Stimulated activated CD8-positive, alpha-beta memory T cell treated with anti-CD3 and anti-CD28 coated beads, Interleukin-7, amount 100 ng/mL, for 48 hours (primary cell): ENCODE results near the gene CTDSP1.

Experiments
- DNase-seq, 2 donors: peaks; one replicate each; pipeline ENCODE4 v3.0.0-alpha.2; 2020; ENCODE audit warnings: low read depth in 1 of 2; ENCODE audit errors: extremely low read depth in 1 of 2

The CTDSP1 gene

DNA sequence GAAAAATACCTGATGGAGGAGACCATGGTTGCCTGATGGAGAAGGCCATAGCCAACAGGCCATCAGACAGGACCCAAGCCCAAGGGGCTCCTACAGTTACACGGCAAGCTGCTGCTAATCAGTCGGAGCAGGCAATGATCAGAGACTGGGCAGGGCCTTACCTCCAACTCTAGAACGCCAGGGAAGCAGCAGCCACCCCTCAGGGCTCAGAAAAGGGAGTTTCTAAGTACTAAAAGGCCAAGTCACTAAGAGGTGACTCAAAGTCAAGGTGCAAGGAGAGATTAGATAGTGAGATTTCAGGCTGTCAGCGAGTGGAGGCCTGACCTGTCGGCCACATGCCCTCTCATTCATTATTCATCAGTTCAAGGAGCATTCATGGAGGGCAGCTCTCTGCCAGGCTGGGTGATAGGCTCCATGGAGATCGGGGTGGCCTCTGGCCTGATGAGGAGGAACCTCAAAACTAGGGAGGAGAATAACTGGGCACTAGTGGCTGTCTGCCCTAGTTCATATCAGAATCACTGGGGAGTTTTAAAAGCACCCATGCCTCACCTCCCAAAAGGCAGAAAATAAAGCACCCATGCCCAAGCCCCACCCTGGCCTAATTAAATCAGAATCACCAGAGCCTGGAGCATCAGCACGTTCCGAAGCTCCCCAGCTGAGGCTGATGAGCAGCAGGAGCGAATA lies 22.9 kb downstream of the CTDSP1 start:
- DNase-seq, result no peak

DNA sequence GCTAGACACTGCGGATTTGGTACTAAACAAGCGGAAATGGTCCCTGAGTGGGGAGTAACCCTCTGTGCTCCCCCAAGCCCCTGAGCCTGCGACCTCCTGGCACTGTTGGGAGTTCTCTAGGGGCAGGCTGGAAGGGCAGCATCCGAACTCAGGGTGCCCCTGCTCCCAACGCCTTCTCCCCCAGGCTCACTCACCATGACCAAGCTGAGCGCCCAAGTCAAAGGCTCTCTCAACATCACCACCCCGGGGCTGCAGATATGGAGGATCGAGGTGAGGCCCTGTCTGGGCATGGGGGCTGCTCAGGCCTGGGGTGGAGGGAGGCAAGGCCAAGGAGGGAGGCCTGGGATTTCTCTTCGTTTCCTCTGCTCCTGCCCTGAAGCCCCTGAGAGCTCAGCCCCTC lies 23.9 kb downstream of the CTDSP1 start:
- no peak for DNase-seq

DNA sequence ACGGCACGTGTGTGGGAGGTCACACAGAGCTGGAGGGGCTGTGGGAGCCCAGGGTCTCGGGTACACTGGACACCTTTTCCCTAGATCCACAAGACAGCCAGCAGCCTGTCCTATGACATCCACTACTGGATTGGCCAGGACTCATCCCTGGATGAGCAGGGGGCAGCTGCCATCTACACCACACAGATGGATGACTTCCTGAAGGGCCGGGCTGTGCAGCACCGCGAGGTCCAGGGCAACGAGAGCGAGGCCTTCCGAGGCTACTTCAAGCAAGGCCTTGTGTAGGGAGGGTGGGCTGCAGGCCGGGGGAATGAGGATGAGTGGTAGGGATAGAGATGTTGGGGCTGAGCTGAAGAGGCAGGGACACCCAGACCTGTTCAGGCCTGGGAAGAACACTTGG lies 25.9 kb downstream of the CTDSP1 start:
- DNase-seq, result no peak

DNA sequence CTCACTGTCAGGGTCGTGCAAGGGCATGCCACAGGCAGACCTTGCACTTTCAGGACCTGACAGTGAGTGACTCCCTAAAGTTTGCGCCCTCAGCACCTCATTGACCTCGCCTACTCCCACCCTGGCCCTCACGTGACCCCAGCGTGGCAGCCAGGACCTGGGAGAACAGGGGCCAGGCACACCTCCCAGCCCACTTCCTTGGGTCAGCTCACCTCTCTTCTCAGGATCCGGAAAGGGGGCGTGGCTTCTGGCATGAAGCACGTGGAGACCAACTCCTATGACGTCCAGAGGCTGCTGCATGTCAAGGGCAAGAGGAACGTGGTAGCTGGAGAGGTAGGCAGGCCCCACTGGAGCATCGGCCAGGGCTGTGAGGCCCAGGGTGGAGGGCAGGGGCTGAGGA lies 28.1 kb downstream of the CTDSP1 start:
- no peak for DNase-seq

DNA sequence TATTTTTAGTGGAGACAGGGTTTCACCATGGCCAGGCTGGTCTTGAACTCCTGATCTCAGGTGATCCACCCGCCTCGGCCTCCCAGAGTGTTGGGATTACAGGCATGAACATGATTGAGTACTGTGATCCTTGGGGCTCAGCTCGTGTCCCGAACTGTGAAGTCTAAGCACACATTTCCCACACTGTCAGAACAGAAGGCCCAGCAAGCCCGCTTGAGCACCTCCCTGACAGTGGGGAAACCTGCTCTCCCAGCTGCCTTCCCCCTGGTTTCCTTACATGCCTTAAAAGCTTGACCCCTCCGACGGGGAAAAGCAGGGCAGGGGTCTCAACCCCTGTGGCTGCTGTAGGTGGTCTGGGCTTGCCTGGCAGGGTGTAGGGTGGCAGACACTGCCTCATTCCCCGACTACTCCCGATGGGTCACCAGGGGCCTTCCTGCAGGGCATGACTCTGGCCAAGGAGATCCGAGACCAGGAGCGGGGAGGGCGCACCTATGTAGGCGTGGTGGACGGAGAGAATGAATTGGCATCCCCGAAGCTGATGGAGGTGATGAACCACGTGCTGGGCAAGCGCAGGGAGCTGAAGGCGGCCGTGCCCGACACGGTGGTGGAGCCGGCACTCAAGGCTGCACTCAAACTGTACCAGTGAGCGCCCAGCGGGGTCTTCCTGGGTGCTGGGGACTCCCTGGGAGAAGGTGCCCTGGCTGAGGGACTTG lies 29.3 kb downstream of the CTDSP1 start:
- DNase-seq, result no peak

DNA sequence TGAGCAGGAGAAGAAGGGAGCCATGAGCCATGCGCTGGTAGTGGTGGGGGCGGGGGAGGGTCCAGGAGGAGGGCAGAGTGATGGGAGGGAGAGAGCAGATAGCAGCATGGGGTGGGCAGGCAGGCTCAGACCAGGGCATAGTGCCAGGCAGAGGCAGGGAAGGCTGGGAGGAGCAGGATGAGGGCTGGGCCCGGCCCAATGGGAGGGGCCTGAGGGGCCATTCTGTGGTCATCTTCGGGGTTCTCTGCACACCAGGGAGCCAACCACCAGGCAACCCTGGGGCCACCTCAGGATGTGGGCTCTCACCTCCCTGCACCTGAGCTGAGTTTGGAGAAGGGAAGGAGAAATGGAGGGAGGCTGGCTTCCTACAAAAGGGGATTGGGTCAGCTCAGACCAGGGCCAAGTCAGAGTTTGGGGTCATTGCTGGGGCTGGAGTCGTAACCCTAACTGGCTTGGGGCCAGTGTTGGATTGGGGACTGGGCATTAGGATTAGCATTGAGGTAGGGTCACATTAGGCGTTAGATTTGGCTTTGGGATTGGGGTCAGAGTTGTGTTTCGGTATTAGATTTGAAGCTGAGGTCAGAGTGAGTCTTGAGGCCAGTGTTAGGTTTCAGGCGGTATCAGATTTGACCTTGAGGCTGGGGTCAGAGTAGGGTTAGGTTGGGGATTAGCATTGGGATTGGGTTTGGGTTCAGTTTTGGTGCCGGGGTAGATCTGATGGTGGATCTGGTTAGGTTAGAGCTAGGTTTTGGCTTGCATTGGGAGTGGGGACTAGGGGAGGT lies 30.4 kb downstream of the CTDSP1 start:
- no peak for DNase-seq

DNA sequence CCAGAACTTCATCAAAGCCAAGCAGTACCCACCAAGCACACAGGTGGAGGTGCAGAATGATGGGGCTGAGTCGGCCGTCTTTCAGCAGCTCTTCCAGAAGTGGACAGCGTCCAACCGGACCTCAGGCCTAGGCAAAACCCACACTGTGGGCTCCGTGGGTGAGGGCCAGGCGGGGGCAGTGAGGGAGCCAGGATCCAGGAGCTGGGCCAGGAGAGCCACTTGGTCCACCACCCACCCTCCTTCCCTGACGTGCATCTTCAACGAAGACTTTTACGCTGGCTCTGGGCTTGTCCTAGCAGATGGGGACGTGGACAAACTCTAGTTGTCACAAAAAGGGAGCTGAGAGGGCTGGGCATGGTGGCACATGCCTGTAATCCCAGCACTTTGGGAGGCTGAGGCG lies 31.1 kb downstream of the CTDSP1 start:
- no peak for DNase-seq

DNA sequence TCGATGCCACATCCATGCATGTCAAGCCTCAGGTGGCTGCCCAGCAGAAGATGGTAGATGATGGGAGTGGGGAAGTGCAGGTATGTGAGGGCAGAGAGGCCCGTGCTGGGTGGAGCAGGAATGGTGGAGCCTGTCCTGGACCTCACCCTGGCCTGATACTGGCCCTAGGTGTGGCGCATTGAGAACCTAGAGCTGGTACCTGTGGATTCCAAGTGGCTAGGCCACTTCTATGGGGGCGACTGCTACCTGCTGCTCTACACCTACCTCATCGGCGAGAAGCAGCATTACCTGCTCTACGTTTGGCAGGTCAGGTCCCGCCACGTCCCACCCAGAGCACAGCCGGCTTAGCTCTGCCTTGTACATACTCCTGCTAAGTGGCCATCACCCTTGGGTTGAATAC lies 32.2 kb downstream of the CTDSP1 start:
- DNase-seq, result no peak

DNA sequence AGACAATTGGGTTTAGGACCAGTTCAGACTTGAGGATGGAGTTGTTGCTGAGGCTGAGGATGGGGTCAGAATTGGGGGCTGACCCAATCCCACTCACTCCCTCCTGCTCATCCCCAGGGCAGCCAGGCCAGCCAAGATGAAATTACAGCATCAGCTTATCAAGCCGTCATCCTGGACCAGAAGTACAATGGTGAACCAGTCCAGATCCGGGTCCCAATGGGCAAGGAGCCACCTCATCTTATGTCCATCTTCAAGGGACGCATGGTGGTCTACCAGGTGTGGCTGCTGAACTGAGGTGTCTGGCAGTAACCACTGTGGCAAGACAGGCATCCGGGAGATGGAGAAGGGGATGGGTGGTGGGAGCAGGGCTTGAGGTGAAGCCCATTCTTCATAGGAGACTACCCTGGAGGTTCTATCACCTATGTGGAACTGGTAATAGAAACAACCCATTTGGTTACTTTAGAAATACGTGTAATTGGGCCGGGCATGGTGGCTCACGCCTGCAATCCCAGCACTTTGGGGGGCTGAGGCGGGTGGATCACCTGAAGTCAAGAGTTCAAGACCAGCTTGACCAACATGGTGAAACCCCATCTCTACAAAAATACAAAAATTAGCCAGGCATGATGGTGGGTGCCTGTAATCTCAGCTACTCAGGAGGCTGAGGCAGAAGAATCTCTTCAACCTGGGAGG lies 33.2 kb downstream of the CTDSP1 start:
- no peak for DNase-seq

DNA sequence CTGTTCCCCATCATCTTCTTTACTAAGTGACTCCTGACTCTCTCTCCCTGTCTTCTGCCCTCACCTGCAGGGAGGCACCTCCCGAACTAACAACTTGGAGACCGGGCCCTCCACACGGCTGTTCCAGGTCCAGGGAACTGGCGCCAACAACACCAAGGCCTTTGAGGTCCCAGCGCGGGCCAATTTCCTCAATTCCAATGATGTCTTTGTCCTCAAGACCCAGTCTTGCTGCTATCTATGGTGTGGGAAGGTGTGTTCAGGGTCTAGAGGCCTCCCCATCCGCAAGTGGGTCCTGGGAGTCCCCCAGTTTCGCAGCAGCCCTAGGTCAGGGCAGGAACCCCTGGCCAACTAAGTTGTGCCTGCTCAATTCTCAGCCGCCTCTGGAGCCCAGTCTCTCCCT lies 34.8 kb downstream of the CTDSP1 start:
- DNase-seq, result no peak

DNA sequence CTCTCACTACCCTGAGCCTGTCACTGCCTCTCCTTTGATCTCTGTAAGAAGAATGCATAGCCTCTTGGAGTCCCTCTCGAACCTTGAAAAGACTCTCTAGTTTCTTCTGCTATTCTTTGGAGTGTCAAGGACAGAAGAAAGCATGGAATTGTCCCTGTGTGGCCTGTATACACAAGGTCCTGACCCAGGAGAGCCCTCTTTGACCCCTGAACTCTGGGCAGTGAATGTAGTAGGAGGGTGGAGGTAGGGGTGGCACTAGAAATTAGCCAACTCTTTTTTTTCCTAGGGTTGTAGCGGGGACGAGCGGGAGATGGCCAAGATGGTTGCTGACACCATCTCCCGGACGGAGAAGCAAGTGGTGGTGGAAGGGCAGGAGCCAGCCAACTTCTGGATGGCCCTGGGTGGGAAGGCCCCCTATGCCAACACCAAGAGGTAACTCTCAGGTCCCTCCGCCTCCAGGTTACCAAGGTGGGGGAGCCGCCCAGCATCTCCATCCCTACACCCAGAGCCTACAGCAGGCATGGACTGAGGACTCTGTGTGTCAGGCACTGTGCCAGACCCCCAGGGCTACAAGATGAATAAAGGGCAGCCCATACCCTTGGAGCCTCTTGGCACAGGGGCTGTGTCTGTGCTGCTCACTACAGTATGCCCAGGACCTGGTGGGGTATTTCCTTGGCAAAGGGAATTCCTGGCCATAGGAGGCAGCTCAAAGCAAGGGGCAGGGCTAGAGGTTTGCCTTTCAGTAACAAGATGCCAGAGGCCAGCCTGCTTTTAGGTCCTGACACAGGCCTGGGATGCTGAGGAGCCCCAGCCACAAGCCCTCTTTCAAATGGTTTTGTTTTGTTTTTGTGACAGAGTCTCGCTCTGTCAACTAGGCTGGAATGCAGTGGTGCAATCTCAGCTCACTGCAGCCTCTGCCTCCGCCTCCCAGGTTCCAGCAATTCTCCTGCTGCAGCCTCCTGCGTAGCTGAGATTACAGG lies 35.6 kb downstream of the CTDSP1 start:
- DNase-seq, result no peak

DNA sequence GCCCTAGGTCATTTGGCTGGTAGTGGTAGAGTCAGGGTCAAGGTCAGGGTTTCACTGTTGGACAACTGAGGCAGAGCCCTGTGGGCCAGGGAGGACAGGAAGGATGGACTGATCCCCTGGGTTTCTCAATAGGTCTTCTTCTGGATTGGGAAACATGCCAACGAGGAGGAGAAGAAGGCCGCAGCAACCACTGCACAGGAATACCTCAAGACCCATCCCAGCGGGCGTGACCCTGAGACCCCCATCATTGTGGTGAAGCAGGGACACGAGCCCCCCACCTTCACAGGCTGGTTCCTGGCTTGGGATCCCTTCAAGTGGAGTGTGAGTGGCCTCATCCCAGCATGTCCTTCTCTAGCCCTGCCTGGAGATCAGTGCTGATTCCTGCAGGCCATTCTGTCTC lies 37.3 kb downstream of the CTDSP1 start:
- DNase-seq, result no peak

DNA sequence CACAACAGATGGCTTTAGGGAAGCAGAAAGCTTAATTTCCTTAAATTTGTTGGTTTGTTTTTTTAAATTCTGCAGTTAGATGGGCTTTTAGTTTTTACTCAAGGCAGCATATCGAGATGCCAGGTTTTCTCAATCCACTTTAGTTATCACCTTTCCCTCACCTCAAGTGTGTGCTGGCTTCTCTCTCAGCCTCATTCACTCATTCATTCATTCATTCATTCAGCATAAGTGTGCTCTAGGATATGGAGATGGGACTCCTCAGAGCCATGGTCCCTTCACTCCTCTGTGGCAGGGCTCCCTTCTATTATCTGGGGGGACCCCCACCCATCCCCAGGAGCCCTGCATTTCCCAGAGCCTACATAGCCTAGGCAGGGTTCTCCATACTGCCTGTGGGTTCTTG lies 38.3 kb downstream of the CTDSP1 start:
- DNase-seq, result no peak

DNA sequence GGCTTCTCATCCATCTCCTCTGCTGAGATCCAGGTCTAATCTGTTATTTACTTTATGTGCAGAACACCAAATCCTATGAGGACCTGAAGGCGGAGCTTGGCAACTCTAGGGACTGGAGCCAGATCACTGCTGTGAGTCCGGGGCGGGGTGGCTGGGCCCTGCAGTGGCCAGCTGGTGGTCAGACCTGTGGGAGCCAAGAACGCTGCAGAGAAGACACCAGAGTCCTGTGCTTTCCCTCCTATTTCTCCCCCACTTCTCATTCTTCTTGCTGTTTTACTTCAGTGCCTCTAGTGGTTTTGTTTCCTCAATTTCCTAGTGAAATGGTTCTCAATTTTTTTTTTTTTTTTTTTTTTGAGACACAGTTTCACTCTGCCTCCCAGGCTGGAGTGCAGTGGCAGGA lies 38.9 kb downstream of the CTDSP1 start:
- no peak for DNase-seq

DNA sequence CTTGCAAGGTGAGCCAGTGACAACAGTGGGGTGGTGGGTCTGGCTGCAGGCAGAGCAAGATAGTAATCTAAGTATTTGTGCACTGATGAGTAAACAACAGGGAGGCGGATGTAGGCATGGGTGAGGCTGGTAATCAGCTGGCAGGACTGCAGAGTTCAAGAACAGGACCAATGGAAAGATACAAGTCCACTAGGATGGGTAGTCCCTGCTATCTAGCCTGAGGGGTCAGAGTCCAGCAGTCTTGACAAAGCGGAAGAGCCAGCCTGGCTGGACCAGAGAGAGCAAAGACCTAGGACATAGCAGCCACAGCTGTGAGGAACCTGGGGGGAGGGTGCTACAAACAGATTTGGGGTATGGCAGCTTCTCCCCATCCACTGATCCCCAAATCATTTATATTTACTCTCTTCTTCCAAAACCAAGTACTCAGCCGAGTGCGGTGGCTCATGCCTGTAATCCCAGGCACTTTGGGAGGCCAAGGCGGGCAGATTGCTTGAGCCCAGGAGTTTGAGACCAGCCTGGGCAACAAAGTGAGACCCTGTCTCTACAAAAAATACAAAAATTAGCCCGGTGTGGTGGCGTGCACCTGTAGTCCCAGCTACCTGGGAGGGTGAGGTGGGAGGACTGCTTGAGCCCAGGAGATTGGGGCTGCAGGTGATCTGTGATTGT lies 45.2 kb downstream of the CTDSP1 start:
- no peak for DNase-seq

DNA sequence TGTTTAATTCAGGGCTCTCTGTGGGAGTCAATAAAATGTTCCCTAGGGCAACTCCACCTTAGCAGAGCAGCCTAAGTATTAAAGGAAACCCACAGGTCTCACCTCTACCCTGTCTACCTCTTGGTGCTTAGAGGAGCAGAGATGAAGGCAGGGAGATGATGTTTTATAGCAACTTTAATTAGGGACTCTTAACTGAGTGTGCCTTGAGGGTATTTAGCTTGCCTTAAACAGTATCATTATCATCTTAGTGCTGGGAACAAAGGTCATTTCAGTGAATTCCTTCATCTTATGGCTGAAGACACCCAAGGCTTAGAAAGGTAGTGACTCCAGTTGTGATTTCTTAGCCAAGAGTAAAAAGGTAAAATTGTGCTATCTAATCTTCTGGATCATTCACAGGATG lies 45.9 kb downstream of the CTDSP1 start:
- DNase-seq, result no peak

DNA sequence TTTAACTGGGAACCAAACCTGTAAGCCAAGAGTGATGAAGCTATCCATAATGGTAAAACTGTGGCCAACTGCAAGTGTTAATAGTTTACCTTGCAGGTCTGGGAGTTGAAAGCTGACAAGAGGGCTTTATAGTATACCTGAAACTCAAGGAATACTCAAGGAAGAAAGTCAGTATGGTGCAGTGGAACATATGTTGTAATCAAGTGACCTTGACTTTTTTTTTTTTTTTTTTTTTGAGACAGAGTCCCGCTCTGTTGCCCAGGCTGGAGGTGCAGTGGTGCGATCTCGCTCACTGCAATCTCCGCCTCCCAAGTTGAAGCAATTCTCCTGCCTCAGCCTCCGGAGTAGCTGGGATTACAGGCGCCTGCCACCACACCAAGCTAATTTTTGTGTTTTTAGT lies 46.9 kb downstream of the CTDSP1 start:
- DNase-seq, result no peak

DNA sequence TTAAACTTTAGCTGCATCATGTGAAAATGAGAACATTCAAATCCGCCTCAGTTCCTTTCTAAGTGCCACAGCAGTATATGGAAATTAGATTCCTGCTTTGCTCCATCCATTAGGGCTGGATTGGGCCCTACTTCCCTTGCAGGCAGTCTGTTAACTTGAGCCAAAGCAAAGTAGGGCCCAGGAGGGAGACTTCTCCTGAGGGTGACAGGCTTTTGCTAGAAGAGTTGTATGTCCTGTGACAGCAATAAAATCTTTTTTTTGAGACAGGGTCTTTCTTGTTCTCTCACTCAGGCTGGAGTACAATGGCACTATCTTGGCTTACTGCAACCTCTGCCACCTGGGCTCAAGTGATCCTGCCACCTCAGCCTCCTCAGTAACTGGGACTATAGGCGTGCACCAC lies 47.4 kb downstream of the CTDSP1 start:
- no peak for DNase-seq

DNA sequence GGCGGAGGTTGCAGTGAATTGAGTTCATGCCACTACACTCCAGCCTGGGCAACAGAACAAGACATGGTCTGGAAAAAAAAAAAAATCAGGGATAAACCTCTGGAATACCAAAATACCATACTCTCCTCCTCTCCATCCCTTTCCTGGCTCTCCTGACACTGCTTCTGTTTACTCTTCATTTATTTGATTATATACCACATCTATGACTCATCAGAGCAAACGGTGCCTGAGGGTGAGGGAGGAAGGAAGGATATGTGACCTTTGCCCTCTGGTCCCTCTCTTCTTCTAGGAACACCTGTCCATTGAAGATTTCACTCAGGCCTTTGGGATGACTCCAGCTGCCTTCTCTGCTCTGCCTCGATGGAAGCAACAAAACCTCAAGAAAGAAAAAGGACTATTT lies 49.3 kb downstream of the CTDSP1 start:
- DNase-seq, result no peak

DNA sequence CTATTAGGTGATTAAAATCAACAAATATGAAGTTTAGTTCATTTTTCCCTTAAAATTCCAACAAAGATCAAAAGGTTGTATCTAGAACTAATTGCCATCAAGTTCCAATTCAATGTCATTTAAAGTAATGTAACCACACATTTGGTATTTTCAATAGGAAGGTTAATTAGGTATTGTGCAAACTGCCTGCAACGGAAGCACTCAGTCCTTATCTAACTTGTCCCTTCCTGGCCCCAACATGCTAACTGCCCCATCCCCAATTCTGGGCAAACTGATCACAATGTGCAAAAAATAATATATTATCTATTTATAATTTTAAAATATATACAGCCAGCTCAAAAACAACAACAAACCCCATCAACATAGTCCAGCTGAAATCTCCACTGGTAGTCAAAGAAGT lies 52.4 kb downstream of the CTDSP1 start:
- DNase-seq, result no peak
